Measurements from ENCODE around the gene NR1D1. TPM values are rescaled to one million over a fixed set of nuclear protein-coding genes. Genes with fewer than 3 reads are reported as not detected.

Gene NR1D1
- total RNA-seq, 2 donors from 2014 or later = 10.3 to 29.1 TPM

DNA sequence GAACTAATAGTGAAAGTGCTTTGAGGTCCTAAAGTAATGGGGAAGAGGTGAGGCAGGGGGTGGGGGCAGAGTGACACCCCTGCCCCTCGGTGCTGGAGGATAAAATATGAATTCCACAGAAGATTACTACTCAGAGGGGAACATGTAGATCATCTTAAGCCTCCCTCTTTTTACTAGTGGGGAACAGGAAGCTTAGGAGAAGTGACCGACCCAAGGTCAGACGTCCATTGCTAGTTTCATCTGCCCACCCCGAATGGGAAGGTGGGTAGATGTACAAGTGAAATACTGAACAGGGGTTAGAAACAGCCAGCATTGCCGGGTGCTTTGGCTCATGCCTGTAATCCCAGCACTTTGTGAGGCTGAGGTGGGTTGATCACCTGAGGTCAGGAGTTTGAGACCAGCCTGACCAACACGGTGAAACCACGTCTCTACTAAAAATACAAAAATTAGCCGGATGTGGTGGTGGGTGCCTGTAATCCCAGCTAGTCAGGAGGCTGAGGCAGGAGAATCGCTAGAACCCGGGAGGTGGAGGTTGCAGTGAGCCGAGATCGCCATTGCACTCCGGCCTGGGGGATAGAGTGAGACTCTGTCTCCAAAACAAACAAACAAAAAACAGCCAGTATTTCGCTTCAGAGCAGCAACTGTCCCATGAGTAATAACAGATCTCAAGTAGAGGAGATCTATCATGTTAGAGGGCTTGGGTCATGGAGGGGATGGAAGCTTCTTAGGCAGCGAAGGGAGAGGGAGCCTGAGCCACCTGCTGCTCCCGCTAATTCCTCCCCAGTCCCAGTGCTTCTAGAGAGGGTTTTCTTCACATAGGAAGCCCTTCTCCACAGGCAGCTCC lies 1.2 kb upstream of the NR1D1 start:
- Histone ChIP-seq H3K4me3 (peak overlapping the region; percentile 82), H3K36me3 (peaks cover 5% of the 10 kb centered on the region), H3K27ac (peak overlapping the region; percentile 95 to 100), H3K9me3 (no peaks in the 10 kb centered on the region), H3K27me3 (replicated peaks; ENCODE audit: insufficient read depth) (no peaks in the 10 kb centered on the region), H3K4me1 (ENCODE audit: control insufficient read depth in 1 of 2, low read depth in 2 of 2) (peaks cover 25 to 76% of the 10 kb centered on the region in 2 donors)
- DNase-seq (ENCODE audit: low spot score) (no peak), ATAC-seq (ENCODE audit: insufficient number of reproducible peaks, low FRiP score, low read depth) (no peak)
- TF ChIP-seq, protein P1, sequence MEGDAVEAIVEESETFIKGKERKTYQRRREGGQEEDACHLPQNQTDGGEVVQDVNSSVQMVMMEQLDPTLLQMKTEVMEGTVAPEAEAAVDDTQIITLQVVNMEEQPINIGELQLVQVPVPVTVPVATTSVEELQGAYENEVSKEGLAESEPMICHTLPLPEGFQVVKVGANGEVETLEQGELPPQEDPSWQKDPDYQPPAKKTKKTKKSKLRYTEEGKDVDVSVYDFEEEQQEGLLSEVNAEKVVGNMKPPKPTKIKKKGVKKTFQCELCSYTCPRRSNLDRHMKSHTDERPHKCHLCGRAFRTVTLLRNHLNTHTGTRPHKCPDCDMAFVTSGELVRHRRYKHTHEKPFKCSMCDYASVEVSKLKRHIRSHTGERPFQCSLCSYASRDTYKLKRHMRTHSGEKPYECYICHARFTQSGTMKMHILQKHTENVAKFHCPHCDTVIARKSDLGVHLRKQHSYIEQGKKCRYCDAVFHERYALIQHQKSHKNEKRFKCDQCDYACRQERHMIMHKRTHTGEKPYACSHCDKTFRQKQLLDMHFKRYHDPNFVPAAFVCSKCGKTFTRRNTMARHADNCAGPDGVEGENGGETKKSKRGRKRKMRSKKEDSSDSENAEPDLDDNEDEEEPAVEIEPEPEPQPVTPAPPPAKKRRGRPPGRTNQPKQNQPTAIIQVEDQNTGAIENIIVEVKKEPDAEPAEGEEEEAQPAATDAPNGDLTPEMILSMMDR (IDR thresholded peaks at IDR 0.05) = no peak

DNA sequence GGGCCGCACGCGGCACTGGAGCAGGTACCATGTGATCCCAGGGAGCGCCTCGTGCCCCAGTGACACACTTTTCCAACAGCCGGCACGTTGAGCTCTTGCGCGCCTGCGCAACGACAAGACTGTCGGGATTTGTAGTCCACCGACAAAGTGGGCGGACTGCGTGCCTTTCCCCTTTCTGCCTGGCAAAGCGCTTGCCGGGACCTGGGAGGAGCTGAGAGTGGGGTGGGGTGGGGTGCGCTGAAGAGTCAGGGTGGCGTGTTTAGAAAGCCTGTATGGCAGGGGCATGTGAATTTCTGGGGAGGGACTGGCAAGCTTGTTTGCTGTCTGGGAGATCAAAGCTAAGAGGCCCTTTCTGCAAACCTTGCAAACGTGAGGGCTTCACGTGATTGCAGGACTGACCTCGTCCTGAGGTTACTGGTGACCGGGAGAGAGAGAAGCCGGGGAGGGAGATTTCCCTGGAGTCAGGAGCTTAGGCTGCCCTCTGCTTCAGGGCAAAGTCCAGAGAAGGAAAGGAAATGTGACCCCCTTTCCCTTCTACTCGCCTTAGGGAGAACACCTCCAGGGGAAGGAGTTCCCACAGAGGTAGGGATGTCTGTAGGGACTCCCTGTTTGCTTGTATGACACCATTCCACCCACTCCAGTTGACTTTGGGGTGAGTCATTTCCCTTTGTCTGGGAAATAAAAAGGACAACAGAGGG lies 429 bp upstream of the NR1D1 start:
- H3K4me1 ChIP-seq (ENCODE audit: control insufficient read depth in 1 of 2, low read depth in 2 of 2) = peaks cover 31 to 76% of the 10 kb centered on the region in 2 donors
- TF ChIP-seq, protein P1 (IDR thresholded peaks at IDR 0.05) = no peak
- H3K4me3 ChIP-seq = peak overlapping the region; percentile 82
- DNase-seq (ENCODE audit: low spot score) = peak; percentile 94
- H3K9me3 ChIP-seq = no peaks in the 10 kb centered on the region
- H3K27me3 ChIP-seq (replicated peaks; ENCODE audit: insufficient read depth) = no peaks in the 10 kb centered on the region
- ATAC-seq (ENCODE audit: insufficient number of reproducible peaks, low FRiP score, low read depth) = peak; percentile 21
- peak overlapping the region; percentile 95 to 100 for H3K27ac ChIP-seq
- H3K36me3 ChIP-seq = peaks cover 13% of the 10 kb centered on the region

DNA sequence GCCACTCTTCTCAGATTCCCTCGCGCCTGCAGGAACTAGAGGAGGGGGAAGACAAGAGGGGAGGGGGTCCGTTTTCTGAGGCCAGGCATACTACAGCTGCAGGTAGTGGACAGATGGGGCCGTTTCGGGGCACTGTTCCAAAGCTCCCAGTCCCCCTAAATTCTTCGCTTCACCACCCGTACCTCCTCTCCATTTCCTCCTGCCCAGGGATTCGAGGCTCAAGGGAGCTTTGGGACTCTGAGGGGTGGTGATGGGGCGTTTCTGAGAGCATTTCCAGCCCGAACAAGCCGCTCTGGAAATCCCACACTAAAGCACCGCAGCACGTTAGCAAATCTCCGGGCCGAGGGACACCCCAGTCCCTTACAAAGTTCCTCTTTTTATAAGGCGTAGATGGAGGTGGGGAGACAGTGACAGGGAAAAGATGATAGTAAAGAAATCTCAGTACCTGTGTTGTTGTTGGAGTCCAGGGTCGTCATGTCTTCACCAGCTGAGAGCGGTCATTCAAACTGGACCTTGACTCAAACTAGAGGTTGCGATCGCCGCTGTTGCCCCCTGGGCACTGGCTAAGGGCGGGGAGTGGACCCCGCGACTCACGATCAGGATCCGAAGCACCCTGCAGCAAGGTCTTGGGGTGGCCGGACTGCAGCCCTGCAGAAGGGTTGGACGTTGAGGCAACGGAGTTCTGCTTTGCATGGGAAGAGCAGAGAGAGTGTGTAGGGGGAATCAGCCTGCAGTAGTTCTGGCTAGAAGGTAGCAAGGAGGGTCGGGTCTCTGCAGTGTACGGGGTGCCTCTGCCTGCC lies 570 bp downstream of the NR1D1 start:
- TF ChIP-seq, protein P1 (IDR thresholded peaks at IDR 0.05) = no peak
- H3K36me3 ChIP-seq = peaks cover 17% of the 10 kb centered on the region
- H3K27me3 ChIP-seq (replicated peaks; ENCODE audit: insufficient read depth) = no peaks in the 10 kb centered on the region
- H3K4me3 ChIP-seq = peak overlapping the region; percentile 82
- ATAC-seq (ENCODE audit: insufficient number of reproducible peaks, low FRiP score, low read depth) = no peak
- no peaks in the 10 kb centered on the region for H3K9me3 ChIP-seq
- peak overlapping the region; percentile 95 to 100 for H3K27ac ChIP-seq
- no peak for DNase-seq (ENCODE audit: low spot score)
- H3K4me1 ChIP-seq (ENCODE audit: control insufficient read depth in 1 of 2, low read depth in 2 of 2) = peaks cover 34 to 76% of the 10 kb centered on the region in 2 donors

DNA sequence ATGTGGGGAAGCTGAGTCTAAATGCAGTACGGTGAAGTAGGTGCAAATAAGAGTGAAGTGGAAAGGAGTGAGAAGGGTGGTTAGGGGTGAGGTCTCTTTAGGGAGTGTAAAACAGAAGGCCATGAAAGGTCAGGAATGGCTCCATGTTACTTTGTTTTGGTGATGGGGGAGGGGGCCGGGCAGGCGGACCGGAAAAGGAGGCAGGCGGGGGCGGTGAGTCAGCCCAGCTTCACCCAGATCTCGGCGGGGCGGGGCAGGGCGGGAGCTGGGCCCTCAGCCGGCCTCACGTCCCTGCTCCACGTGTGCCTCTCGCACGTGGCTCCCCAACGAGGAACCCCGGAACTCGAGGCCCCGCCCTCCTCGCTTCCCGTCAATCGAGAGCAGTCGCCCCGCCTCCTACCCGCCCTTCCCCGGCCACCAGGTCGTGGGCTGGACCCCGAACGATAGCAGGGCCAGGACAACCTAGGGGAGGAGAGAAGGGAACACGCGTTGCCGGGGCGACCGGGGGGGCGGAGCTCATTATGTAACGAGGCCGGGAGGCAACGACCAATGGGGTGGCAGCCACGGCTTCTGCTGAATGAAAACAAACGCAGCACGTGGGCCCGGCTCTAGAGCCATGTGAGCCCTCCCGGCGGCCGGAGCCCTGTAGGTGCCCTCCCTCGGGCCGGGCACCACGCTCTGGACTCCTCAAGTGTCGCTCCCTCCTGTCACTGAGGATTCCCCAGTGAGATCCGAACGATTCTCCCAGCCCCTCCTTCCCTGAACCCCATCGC lies 1.4 kb downstream of the NR1D1 start:
- Histone ChIP-seq H3K27me3 (replicated peaks; ENCODE audit: insufficient read depth) (no peaks in the 10 kb centered on the region), H3K27ac (peak overlapping the region; percentile 95 to 100), H3K4me3 (peak overlapping the region; percentile 82), H3K4me1 (ENCODE audit: control insufficient read depth in 1 of 2, low read depth in 2 of 2) (peaks cover 34 to 76% of the 10 kb centered on the region in 2 donors), H3K9me3 (no peaks in the 10 kb centered on the region), H3K36me3 (peaks cover 21% of the 10 kb centered on the region)
- ATAC-seq (ENCODE audit: insufficient number of reproducible peaks, low FRiP score, low read depth) (peak; percentile 70), DNase-seq (ENCODE audit: low spot score) (peak; percentile 99)
- TF ChIP-seq, protein P1 (IDR thresholded peaks at IDR 0.05) = no peak

All from thoracic aorta (tissue), 2 donors.